Measurements from ENCODE around the gene GPR45. TPM values are rescaled to one million over a fixed set of nuclear protein-coding genes. Genes with fewer than 3 reads are reported as not detected.
A peak's percentile ranks its signal among the peaks of the same experiment; 100 is the strongest.

GPR45 gene
- total and polyA plus RNA-seq, 9 of the 15 experiments (the other 6 are each of a cell fraction or from before 2014, with no cell fraction given), result not detected

- TF ChIP-seq, protein P1, sequence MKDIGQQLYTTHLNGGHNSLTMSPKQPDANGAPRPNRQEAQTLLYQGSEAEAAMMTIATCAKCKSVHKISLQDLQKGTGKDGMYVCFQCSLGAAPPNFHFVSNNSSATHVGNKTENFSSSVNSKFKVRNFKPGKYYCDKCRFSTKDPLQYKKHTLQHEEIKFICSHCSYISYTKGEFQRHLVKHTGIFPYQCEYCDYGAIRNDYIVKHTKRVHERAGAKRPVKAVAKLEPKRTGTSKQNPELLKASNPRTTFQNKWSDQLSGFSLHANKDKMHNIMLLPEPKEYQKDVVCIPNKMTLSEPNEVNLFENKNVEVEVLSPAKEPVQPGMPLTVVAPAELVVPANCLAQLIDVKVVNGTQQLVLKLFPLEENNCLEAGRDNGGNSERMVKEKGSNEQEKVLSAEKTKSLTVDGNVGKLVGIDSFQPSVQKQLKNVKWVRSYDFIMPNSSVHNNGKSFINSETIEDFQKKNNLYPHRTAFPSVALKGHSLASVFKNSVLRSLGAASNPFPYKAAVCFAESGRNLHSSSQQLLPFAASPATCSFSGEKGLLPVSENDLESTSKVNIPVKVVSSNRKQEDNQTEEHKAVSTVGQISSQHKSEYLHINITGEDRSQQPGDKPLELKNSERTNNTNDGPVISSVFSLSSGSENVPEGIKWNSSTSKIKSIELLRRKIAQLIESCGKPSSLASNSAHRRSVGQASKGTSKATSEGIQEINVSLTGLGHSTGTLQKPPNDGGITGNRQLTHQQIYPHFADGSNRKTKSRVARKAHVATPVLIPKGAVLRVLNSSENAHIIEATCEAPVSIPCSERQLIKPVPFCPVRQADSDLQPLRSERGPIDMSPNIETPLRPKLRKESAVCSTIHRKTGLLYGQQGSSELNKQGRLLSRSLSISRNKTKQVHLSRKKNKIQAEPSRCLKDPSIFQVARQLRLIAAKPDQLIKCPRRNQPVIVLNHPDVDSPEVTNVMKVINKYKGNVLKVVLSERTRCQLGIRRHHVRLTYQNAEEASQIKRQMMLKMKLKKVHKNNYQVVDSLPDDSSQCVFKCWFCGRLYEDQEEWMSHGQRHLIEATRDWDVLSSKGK (CRISPR knock-in tag; IDR thresholded peaks at IDR 0.05), result no peak
- TF ChIP-seq SMAD3 (CRISPR knock-in tag; conservative IDR thresholded peaks at IDR 0.05), result no peak
- no peak for TF ChIP-seq RBM39 (optimal IDR thresholded peaks at IDR 0.05; ENCODE audit: low read depth, low read length)
- TF ChIP-seq NFRKB (IDR thresholded peaks at IDR 0.05; ENCODE audit: low read depth), result no peak
- TF ChIP-seq, protein P2, sequence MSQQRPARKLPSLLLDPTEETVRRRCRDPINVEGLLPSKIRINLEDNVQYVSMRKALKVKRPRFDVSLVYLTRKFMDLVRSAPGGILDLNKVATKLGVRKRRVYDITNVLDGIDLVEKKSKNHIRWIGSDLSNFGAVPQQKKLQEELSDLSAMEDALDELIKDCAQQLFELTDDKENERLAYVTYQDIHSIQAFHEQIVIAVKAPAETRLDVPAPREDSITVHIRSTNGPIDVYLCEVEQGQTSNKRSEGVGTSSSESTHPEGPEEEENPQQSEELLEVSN (IDR thresholded peaks at IDR 0.05; ENCODE audit: borderline replicate concordance in 1 of 2, extremely low read depth in 1 of 2, insufficient read depth in 1 of 2, insufficient read length in 1 of 2, low read depth in 1 of 2, low read length in 1 of 2, poor library complexity in 1 of 2, severe bottlenecking in 1 of 2), result no peak
- no peak for TF ChIP-seq ZNF174 (CRISPR knock-in tag; IDR thresholded peaks at IDR 0.05)
- TF ChIP-seq ATF1 (CRISPR knock-in tag; IDR thresholded peaks at IDR 0.05), result no peak
- no peak for TF ChIP-seq ATF1 (tag; IDR thresholded peaks at IDR 0.05)
- TF ChIP-seq DEAF1 (CRISPR knock-in tag; IDR thresholded peaks at IDR 0.05), result 0 out of 2 replicates have a peak, but pooled peaks have one; percentile 50
- TF ChIP-seq CTBP1 (IDR thresholded peaks at IDR 0.05; ENCODE audit: borderline replicate concordance), result peak; percentile 91
- TF ChIP-seq L3MBTL2 (IDR thresholded peaks at IDR 0.05), result no peak
- TF ChIP-seq ERF (CRISPR knock-in tag; IDR thresholded peaks at IDR 0.05), result no peak
- no peak for TF ChIP-seq EGR1 (conservative IDR thresholded peaks at IDR 0.05)
- no peak for TF ChIP-seq ELK3 (CRISPR knock-in tag; IDR thresholded peaks at IDR 0.05)
- no peak for TF ChIP-seq RNF2 (IDR thresholded peaks at IDR 0.05)
- no peak for TF ChIP-seq BRF1 (IDR thresholded peaks at IDR 0.05; ENCODE audit: borderline replicate concordance, extremely low read depth, insufficient read length)
- no peak for TF ChIP-seq BRD9 (IDR thresholded peaks at IDR 0.05; ENCODE audit: low read depth, partially characterized antibody)
- no peak for TF ChIP-seq PRMT5 (CRISPR knock-in tag; IDR thresholded peaks at IDR 0.05)
- TF ChIP-seq THAP7 (CRISPR knock-in tag; IDR thresholded peaks at IDR 0.05), result no peak
- TF ChIP-seq TEAD2 (tag; IDR thresholded peaks at IDR 0.05), result no peak
- no peak for TF ChIP-seq PCBP1 (IDR thresholded peaks at IDR 0.05; ENCODE audit: low read depth, low read length, poor library complexity, severe bottlenecking)
- no peak for TF ChIP-seq ADNP (tag; IDR thresholded peaks at IDR 0.05)
Measured at GRCh38 chr2:105235388-105236059, 6.0 kb upstream of the GPR45 start (continued).

All from K562 (cell line).